AG09309 (cell line): ENCODE measurements around the gene SPATA6L.

Experiments
- DNase-seq: peaks from one replicate; pipeline ENCODE4 v3.0.0-alpha.2; 2010; ENCODE audit warnings: low read depth
- H3K4me3 ChIP-seq: 2 replicates; pipeline ENCODE4 v1.5.1; 2011; ENCODE audit warnings: mild to moderate bottlenecking, low read depth, low read length, moderate library complexity; ENCODE audit not compliant: control insufficient read depth
- CTCF ChIP-seq: IDR thresholded peaks from 2 replicates; pipeline ENCODE4 v1.5.1; 2011; ENCODE audit warnings: mild to moderate bottlenecking, low read depth, low read length, inconsistent platforms; ENCODE audit not compliant: insufficient read depth, control insufficient read depth; ENCODE audit errors: missing control alignments

SPATA6L gene

GRCh38 chr9:4622016-4622415 is 44.3 kb downstream of the SPATA6L start:
- TF ChIP-seq CTCF, result no peak
- no peak for DNase-seq
- H3K4me3 ChIP-seq, result no peak overlapping the region

- no peak for DNase-seq
- H3K4me3 ChIP-seq, result no peak overlapping the region
- no peak for TF ChIP-seq CTCF
Observed at GRCh38 chr9:4620881-4621555, 45.3 kb downstream of the SPATA6L start.

- no peak for TF ChIP-seq CTCF
- DNase-seq, result no peak
- no peak overlapping the region for H3K4me3 ChIP-seq
Observed at GRCh38 chr9:4620057-4620765, 46.1 kb downstream of the SPATA6L start.

- no peak overlapping the region for H3K4me3 ChIP-seq
- TF ChIP-seq CTCF, result no peak
- no peak for DNase-seq
Observed at GRCh38 chr9:4618700-4619099, 47.6 kb downstream of the SPATA6L start.

GRCh38 chr9:4617752-4618151 is 48.5 kb downstream of the SPATA6L start:
- no peak overlapping the region for H3K4me3 ChIP-seq
- DNase-seq, result no peak
- TF ChIP-seq CTCF, result no peak

GRCh38 chr9:4615778-4616177 is 50.5 kb downstream of the SPATA6L start:
- DNase-seq, result no peak
- H3K4me3 ChIP-seq, result no peak overlapping the region
- TF ChIP-seq CTCF, result no peak

- peak; percentile 61 for DNase-seq
- TF ChIP-seq CTCF, result no peak
- H3K4me3 ChIP-seq, result no peak overlapping the region
Observed at GRCh38 chr9:4615251-4615650, 51.0 kb downstream of the SPATA6L start.
